MM.1S (cell line): ENCODE data around the gene LINC00632.

Source experiments
- DNase-seq: peaks from one replicate; pipeline ENCODE4 v3.0.0-alpha.2; 2015
- H2AFZ ChIP-seq: fragments of 300-600 bp; sonication (generic); 2 replicates; pipeline ENCODE4 v1.6.0; 2016; ENCODE audit warnings: antibody characterized with exemption, low read length
- H3F3A ChIP-seq: fragments of 300-600 bp; sonication (generic); 2 replicates; pipeline ENCODE4 v1.6.1; 2016; ENCODE audit warnings: mild to moderate bottlenecking, antibody characterized with exemption, low read length, moderate library complexity, mixed read lengths; ENCODE audit not compliant: insufficient read depth
- H3K27ac ChIP-seq: fragments of 300-600 bp; sonication (generic); 2 replicates; pipeline ENCODE4 v1.5.1; 2016; ENCODE audit warnings: mild to moderate bottlenecking, low read length
- H3K27me3 ChIP-seq: fragments of 300-600 bp; sonication (generic); replicated peaks from 2 replicates; pipeline ENCODE4 v1.6.0; 2016; ENCODE audit warnings: low read length; ENCODE audit not compliant: insufficient read depth
- H3K36me3 ChIP-seq: fragments of 300-600 bp; sonication (generic); replicated peaks from 2 replicates; pipeline ENCODE4 v1.6.1; 2016; ENCODE audit warnings: mild to moderate bottlenecking, low read length, mixed read lengths; ENCODE audit not compliant: insufficient read depth
- H3K4me1 ChIP-seq: fragments of 300-600 bp; sonication (generic); 2 replicates; pipeline ENCODE4 v1.6.1; 2016; ENCODE audit warnings: low read length, mixed read lengths
- H3K4me2 ChIP-seq: fragments of 300-600 bp; sonication (generic); 2 replicates; pipeline ENCODE4 v1.6.0; 2016; ENCODE audit warnings: low read depth, low read length
- H3K4me3 ChIP-seq: fragments of 300-600 bp; sonication (generic); 2 replicates; pipeline ENCODE4 v1.5.1; 2016; ENCODE audit warnings: low read length, mixed read lengths
- H3K79me2 ChIP-seq: fragments of 300-600 bp; sonication (generic); 2 replicates; pipeline ENCODE4 v1.6.1; 2016; ENCODE audit warnings: mixed run types, low read length, mixed read lengths
- H3K9ac ChIP-seq: fragments of 300-600 bp; sonication (generic); 2 replicates; pipeline ENCODE4 v1.6.1; 2016; ENCODE audit warnings: low read length, mixed read lengths
- H3K9me2 ChIP-seq: fragments of 300-600 bp; sonication (generic); replicated peaks from 2 replicates; pipeline ENCODE4 v1.6.1; 2016; ENCODE audit warnings: mild to moderate bottlenecking, low read length, mixed read lengths; ENCODE audit not compliant: insufficient read depth
- H3K9me3 ChIP-seq: fragments of 300-600 bp; sonication (generic); replicated peaks from 2 replicates; pipeline ENCODE4 v1.6.1; 2016; ENCODE audit warnings: mild to moderate bottlenecking, low read length, mixed read lengths; ENCODE audit not compliant: insufficient read depth
- H4K20me1 ChIP-seq: fragments of 300-600 bp; sonication (generic); 2 replicates; pipeline ENCODE4 v1.6.1; 2016; ENCODE audit warnings: mild to moderate bottlenecking, low read length, moderate library complexity, mixed read lengths; ENCODE audit not compliant: insufficient read depth
- EZH2 ChIP-seq: fragments of 300-600 bp; sonication (generic); optimal IDR thresholded peaks from 2 replicates; pipeline ENCODE3; 2017; ENCODE audit warnings: low read depth, mild to moderate bottlenecking, antibody characterized with exemption, low read length, mixed read lengths
- EZH2phosphoT487 ChIP-seq: fragments of 300-600 bp; sonication (generic); IDR thresholded peaks from 2 replicates; pipeline ENCODE4 v1.6.1; 2018; ENCODE audit warnings: antibody characterized with exemption, low read length
- TF ChIP-seq, protein P1 (sequence below): fragments of 300-600 bp; sonication (generic); IDR thresholded peaks from 2 replicates; pipeline ENCODE4 v1.5.1; 2016; ENCODE audit warnings: antibody characterized with exemption, low read length, mixed read lengths

Gene LINC00632

DNA sequence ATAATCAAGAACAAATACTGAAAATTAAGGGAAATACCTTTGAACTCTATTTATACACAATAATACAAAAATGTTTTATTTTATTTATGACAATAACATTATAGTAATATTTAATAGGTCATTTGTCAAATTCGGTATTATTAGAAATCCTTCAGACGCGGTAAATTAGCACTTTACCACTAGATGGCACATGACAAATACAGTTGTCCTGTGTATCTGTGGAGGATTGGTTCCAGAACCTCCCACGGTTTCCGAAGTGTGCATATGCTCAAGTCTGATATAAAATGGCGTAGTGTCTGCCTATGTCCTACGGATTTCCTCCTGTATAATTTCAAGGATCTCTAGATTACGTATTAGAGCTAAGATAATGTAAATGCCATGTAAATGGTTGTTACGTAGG is 8.1 kb upstream of the LINC00632 start:
- peak; percentile 28 for DNase-seq
- no peaks in the 10 kb centered on the region for H3K36me3 ChIP-seq
- 0 out of 2 replicates have a peak overlapping the region, but pooled peaks have one; percentile 27 for H2AFZ ChIP-seq
- H3K4me3 ChIP-seq, result no peak overlapping the region
- no peaks in the 10 kb centered on the region for H3K79me2 ChIP-seq
- no peaks in the 10 kb centered on the region for H3K27me3 ChIP-seq
- TF ChIP-seq EZH2, result no peak
- TF ChIP-seq, protein P1, sequence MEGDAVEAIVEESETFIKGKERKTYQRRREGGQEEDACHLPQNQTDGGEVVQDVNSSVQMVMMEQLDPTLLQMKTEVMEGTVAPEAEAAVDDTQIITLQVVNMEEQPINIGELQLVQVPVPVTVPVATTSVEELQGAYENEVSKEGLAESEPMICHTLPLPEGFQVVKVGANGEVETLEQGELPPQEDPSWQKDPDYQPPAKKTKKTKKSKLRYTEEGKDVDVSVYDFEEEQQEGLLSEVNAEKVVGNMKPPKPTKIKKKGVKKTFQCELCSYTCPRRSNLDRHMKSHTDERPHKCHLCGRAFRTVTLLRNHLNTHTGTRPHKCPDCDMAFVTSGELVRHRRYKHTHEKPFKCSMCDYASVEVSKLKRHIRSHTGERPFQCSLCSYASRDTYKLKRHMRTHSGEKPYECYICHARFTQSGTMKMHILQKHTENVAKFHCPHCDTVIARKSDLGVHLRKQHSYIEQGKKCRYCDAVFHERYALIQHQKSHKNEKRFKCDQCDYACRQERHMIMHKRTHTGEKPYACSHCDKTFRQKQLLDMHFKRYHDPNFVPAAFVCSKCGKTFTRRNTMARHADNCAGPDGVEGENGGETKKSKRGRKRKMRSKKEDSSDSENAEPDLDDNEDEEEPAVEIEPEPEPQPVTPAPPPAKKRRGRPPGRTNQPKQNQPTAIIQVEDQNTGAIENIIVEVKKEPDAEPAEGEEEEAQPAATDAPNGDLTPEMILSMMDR, result peak; percentile 31
- TF ChIP-seq EZH2phosphoT487, result no peak
- H3K4me1 ChIP-seq, result no peaks in the 10 kb centered on the region
- no peaks in the 10 kb centered on the region for H4K20me1 ChIP-seq
- H3K4me2 ChIP-seq, result no peak overlapping the region
- H3K9me2 ChIP-seq, result no peaks in the 10 kb centered on the region
- no peak overlapping the region for H3K9ac ChIP-seq
- H3F3A ChIP-seq, result no peaks in the 10 kb centered on the region
- H3K9me3 ChIP-seq, result no peaks in the 10 kb centered on the region
- H3K27ac ChIP-seq, result no peak overlapping the region

DNA sequence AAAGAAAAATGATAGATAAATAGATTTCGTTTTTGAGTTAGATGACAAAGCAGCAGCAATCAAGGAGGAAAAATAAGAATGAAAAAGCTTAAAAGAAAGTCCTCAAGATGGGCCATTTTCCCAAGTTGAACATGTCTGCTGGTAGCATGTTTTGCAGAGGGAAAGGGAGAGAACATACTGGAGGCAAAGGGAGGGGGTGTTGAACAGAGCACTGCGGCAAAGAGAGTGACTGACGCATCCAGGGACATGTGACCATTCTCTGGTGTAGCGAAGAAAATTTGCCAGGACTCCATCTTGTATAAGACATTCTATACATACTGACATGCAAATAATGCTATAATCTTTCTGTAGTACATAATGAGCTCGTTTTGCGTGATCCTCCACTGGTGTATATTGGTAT is 1.2 kb downstream of the LINC00632 start:
- Histone ChIP-seq H4K20me1 (no peaks in the 10 kb centered on the region), H3K79me2 (no peaks in the 10 kb centered on the region), H3K9ac (no peak overlapping the region), H3K4me2 (no peak overlapping the region), H3K27me3 (no peaks in the 10 kb centered on the region), H3K9me3 (no peaks in the 10 kb centered on the region), H2AFZ (no peak overlapping the region), H3K9me2 (no peaks in the 10 kb centered on the region), H3K4me3 (no peak overlapping the region), H3F3A (no peaks in the 10 kb centered on the region), H3K36me3 (no peaks in the 10 kb centered on the region), H3K27ac (no peak overlapping the region), H3K4me1 (no peaks in the 10 kb centered on the region)
- no peak for DNase-seq
- TF ChIP-seq, protein P1, result no peak
- TF ChIP-seq EZH2phosphoT487, result no peak
- no peak for TF ChIP-seq EZH2

DNA sequence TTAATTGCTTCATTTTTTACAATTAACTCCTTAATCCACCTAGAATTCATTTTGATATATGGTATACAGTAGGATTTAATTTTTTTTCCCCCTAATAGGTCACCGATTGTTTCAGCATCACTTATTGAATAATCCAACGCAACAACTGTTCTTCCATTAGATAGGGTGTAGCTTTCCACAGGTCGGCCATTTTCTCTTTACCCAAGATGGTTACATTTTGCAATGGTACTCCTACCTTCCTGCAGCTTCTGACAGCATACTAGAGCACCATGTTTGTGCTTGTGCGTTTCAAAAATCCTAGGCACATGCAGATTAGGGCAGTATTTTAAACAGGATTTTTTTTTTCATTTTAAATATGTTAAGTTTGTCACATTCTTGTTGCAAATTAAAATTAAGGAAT is 2.3 kb downstream of the LINC00632 start:
- Histone ChIP-seq H3K9me2 (no peaks in the 10 kb centered on the region), H3K4me1 (no peaks in the 10 kb centered on the region), H3K36me3 (no peaks in the 10 kb centered on the region), H3K27me3 (no peaks in the 10 kb centered on the region), H3F3A (no peaks in the 10 kb centered on the region), H3K9me3 (no peaks in the 10 kb centered on the region), H3K79me2 (no peaks in the 10 kb centered on the region), H4K20me1 (no peaks in the 10 kb centered on the region), H2AFZ (no peak overlapping the region), H3K4me2 (no peak overlapping the region), H3K9ac (no peak overlapping the region), H3K4me3 (no peak overlapping the region), H3K27ac (no peak overlapping the region)
- DNase-seq, result no peak
- TF ChIP-seq, protein P1, result no peak
- no peak for TF ChIP-seq EZH2
- TF ChIP-seq EZH2phosphoT487, result no peak
